K562 (cell line): Measurements from ENCODE around the gene CDIPT. TPM values are rescaled to one million over a fixed set of nuclear protein-coding genes. Genes with fewer than 3 reads are reported as not detected.
A peak's percentile ranks its signal among the peaks of the same experiment; 100 is the strongest.
"Not testable (repeated sequence)": the region's sequence is repeated elsewhere in the genome, so short reads cannot be mapped to it uniquely, and the experiment has no call there.

Source experiments
- ATAC-seq: fragments of 200-7000 bp; cut with Tn5 transposase; 3 replicates; pipeline ENCODE4 v1.9.1; 2020; ENCODE audit warnings: moderate library complexity
- BruUV-seq: library from RNA; stranded (reverse); fragments of 400-500 nt; replicated peaks from 2 replicates; lab custom pipeline; 2021; lab: Mats Ljungman, UMichigan
- CTCF ChIA-PET: fragments of 300-600 bp; formaldehyde crosslinking; extraction: SDS; loops from one replicate; lab custom pipeline; 2021; ENCODE audit warnings: low intra/inter-chr PET ratio; lab: Yijun Ruan, JAX
- POLR2A ChIA-PET: fragments of 300-600, 350-650 bp; sonication (Branson Sonifier 250); formaldehyde crosslinking; extraction: SDS; loops from one replicate; lab custom pipeline; 2021; ENCODE audit warnings: antibody characterized with exemption, inconsistent platforms; lab: Yijun Ruan, JAX
- DNase-seq, 4 experiments: peaks; one replicate each; pipeline versions ENCODE4 v3.0.0 to v3.0.0-alpha.2; 2011 to 2018; ENCODE audit warnings: low spot score in 3 of 4, mixed read lengths in 3 of 4; ENCODE audit errors: extremely low read depth in 1 of 4
- FAIRE-seq: peaks from 2 replicates; lab custom pipeline; 2011; peaks lifted over from hg19 to GRCh38; lab: Jason Lieb, UNC
- H2AFZ ChIP-seq: 2 replicates; pipeline ENCODE4 v1.6.0; 2011; ENCODE audit warnings: low read depth, low read length, control low read depth, inconsistent platforms
- H3K27ac ChIP-seq: fragments of 200-600 bp; 3 replicates; pipeline ENCODE4 v1.8.0; 2011; ENCODE audit warnings: low read depth, mild to moderate bottlenecking, control low read depth, inconsistent platforms, low read length, moderate library complexity, mixed read lengths; ENCODE audit errors: extremely low read depth
- H3K27me3 ChIP-seq, 2 experiments: fragments of 300-600 bp in 1 of 2; 2 replicates in 1 of 2; 3 replicates in 1 of 2; pipeline versions ENCODE4 v1.6.0 to v1.8.0; 2011; ENCODE audit warnings: inconsistent platforms in 2 of 2, low read length in 2 of 2, mild to moderate bottlenecking in 1 of 2, mixed read lengths in 1 of 2, moderate library complexity in 1 of 2; ENCODE audit not compliant: control insufficient read depth in 2 of 2, insufficient read depth in 2 of 2
- H3K36me3 ChIP-seq: fragments of 300-600 bp; 3 replicates; pipeline ENCODE4 v1.8.0; 2011; ENCODE audit warnings: mild to moderate bottlenecking, low read length, inconsistent platforms; ENCODE audit not compliant: control insufficient read depth, insufficient read depth
- H3K4me1 ChIP-seq, 2 experiments: fragments of 200-600 bp in 1 of 2; replicated peaks in 1 of 2; 2 replicates in 1 of 2; 3 replicates in 1 of 2; pipeline versions ENCODE4 v1.5.1 to v1.8.0; 2011; ENCODE audit warnings: inconsistent platforms in 2 of 2, low read length in 2 of 2, mild to moderate bottlenecking in 1 of 2, mixed read lengths in 1 of 2, moderate library complexity in 1 of 2; ENCODE audit not compliant: control insufficient read depth in 2 of 2, insufficient read depth in 2 of 2
- H3K4me2 ChIP-seq: 2 replicates; pipeline ENCODE4 v1.6.1; 2011; ENCODE audit warnings: low read length, control low read depth, inconsistent platforms, mixed read lengths; ENCODE audit not compliant: insufficient read depth
- H3K4me3 ChIP-seq: fragments of 200-600 bp; sonication (generic), shearing (Covaris generic); 2 replicates; pipeline ENCODE4 v1.5.1; 2016; ENCODE audit warnings: control low read depth, inconsistent platforms
- H3K79me2 ChIP-seq: fragments of 200-600 bp; 3 replicates; pipeline ENCODE4 v1.8.0; 2011; ENCODE audit warnings: low read length, inconsistent platforms; ENCODE audit not compliant: control insufficient read depth, insufficient read depth
- H3K9ac ChIP-seq, 2 experiments: 2 replicates each; pipeline versions ENCODE4 v1.6.0 to v1.6.1; 2011; ENCODE audit warnings: low read depth in 2 of 2, low read length in 2 of 2, control low read depth in 1 of 2, inconsistent platforms in 1 of 2, mild to moderate bottlenecking in 1 of 2, mixed read lengths in 1 of 2; ENCODE audit not compliant: insufficient read depth in 1 of 2
- H3K9me1 ChIP-seq: one replicate; pipeline ENCODE4 v1.6.0; 2011; ENCODE audit warnings: inconsistent platforms, mild to moderate bottlenecking, low read length, moderate library complexity; ENCODE audit not compliant: control insufficient read depth, insufficient read depth
- H3K9me3 ChIP-seq: replicated peaks from 2 replicates; pipeline ENCODE4 v1.5.1; 2011; ENCODE audit warnings: low read depth, low read length, inconsistent platforms; ENCODE audit not compliant: control insufficient read depth, insufficient read depth
- H4K20me1 ChIP-seq: replicated peaks from 2 replicates; pipeline ENCODE4 v1.6.1; 2011; ENCODE audit warnings: low read length, inconsistent platforms, mixed read lengths; ENCODE audit not compliant: control insufficient read depth, insufficient read depth
- EZH2 ChIP-seq: IDR thresholded peaks from 2 replicates; pipeline ENCODE4 v1.6.1; 2012; ENCODE audit warnings: low read depth, mild to moderate bottlenecking, inconsistent platforms, low read length, borderline replicate concordance
- ZFP36 ChIP-seq: fragments of 150-350 bp; IDR thresholded peaks from 2 replicates; pipeline ENCODE4 v1.6.1; 2018; ENCODE audit warnings: low read length, low read depth; ENCODE audit not compliant: partially characterized antibody
- WGBS: fragments of 100-300 bp; shearing (Covaris generic); methylation state at CpG from one replicate; pipeline ENCODE4 v1.1.6; 2016; ENCODE audit warnings: low coverage, mixed read lengths; ENCODE audit not compliant: insufficient coverage; ENCODE audit errors: missing lambda C conversion rate; 5-methylcytosine and 5-hydroxymethylcytosine counted together
- in situ Hi-C: fragments of 300-500 bp; cut with MboI; formaldehyde crosslinking; loops from 4 replicates; pipeline ENCODE4 v1.15.0; 2018; ENCODE audit warnings: inconsistent platforms, mixed read lengths
- intact Hi-C: fragments of 100-400 bp; cut with micrococcal nuclease; formaldehyde crosslinking; loops from 2 replicates; pipeline ENCODE4 v1.14.2; 2022
- polyA plus RNA-seq, 8 experiments: library from polyadenylated mRNA; depleted of rRNA in 4 of 8; stranded (reverse) in 5 of 8; unstranded in 3 of 8; fragments of >200 nt; fragmentation: Nextera tagmentation in 2 of 8; fragmentation: Illumina TruSeq in 1 of 8; extraction: Ambion mirVana in 2 of 8; extraction: Trizol in 1 of 8; gene quantifications; 2 replicates each; pipeline versions ENCODE4 v1.2.1 to v1.2.3, GENCODE V29; 2011 to 2014; ENCODE audit warnings: inconsistent platforms in 1 of 8, missing spikeins in 1 of 8
- total RNA-seq, 7 experiments: library from RNA; depleted of rRNA in 6 of 7; stranded (reverse); fragments of >200 nt in 6 of 7; fragmentation: Illumina TruSeq in 2 of 7; extraction: Trizol in 2 of 7; gene quantifications; 2 replicates each; pipeline versions ENCODE4 v1.2.1 to v1.2.3, GENCODE V29; 2011 to 2021; ENCODE audit warnings: low replicate concordance in 1 of 7
- TF ChIP-seq, protein P1 (sequence below), 2 experiments: fragments of 450-650 bp in 1 of 2; sonication (generic) in 1 of 2; formaldehyde crosslinking in 1 of 2; IDR thresholded peaks in 1 of 2; conservative IDR thresholded peaks in 1 of 2; 2 replicates each; pipeline versions ENCODE4 v1.6.1 to v1.8.1; 2016 to 2023; ENCODE audit warnings: mild to moderate bottlenecking in 2 of 2, moderate library complexity in 2 of 2, inconsistent platforms in 1 of 2, missing genetic modification reagents in 1 of 2

The CDIPT gene
- total and polyA plus RNA-seq, 9 of the 15 experiments (the other 6 are each of a cell fraction or from before 2014, with no cell fraction given): 1.3 to 37.0 (median 23.0) TPM

GRCh38 chr16:29871822-29872546, 9.0 kb upstream of the CDIPT start:
- no peak overlapping the region for H3K4me3 ChIP-seq
- no TSS peak for BruUV-seq
- in situ Hi-C loops (no loop called here), intact Hi-C loops (no loop called here)
- TF ChIP-seq ZFP36 (peak; percentile 77), EZH2 (no peak)
- H2AFZ ChIP-seq: no peak overlapping the region
- peak overlapping the region in 1 of 2 experiments; percentile 61; a peak in 2 of 4 replicates for H3K9ac ChIP-seq
- H3K4me2 ChIP-seq: no peak overlapping the region
- H3K36me3 ChIP-seq: no peaks in the 10 kb centered on the region
- POLR2A ChIA-PET: interaction anchor here (0.6 to 2.0 kb wide), 4 partner anchors 9 to 610 kb away, joined by 3 to 6 read pairs (median 4); partner anchors contain the start of gene CDIPT
- no peak for ATAC-seq
- CTCF ChIA-PET: no interaction called here
- no peaks in the 10 kb centered on the region for H3K79me2 ChIP-seq
- no peaks in the 10 kb centered on the region; a peak in 1 of 5 replicates for H3K27me3 ChIP-seq
- H3K9me1 ChIP-seq: no peaks in the 10 kb centered on the region
- peaks cover 8 to 26% of the 10 kb centered on the region in 2 experiments; a peak in 4 of 5 replicates for H3K4me1 ChIP-seq
- no peaks in the 10 kb centered on the region for H4K20me1 ChIP-seq
- FAIRE-seq: no peak
- no peak overlapping the region for H3K27ac ChIP-seq
- H3K9me3 ChIP-seq: no peaks in the 10 kb centered on the region
- DNase-seq: no peak
- 70% methylated on average over 15 of the region's 16 CpGs for WGBS

DNA sequence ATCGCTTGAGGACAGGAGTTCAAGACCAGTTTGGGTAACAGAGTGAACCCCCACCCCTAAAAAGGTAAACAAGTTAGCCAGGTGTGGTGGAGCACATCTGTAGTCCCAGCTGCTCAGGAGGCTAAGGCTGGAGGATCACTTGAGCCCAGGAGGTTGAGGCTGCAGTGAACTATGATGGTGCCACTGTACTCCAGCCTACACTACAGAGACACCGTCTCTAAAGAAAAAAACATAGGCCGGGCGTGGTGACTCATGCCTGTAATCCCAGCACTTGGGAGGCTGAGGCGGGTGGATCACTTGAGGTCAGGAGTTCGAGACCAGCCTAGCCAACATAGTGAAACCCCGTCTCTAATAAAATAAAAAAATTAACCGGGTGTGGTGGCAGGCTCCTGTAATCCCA, 6.0 kb upstream of the CDIPT start:
- ATAC-seq, intact Hi-C loops: not testable (repeated sequence)
- WGBS: 22% methylated on average over 8 of the region's 8 CpGs

More for the DNA sequence above, 6.0 kb upstream of the CDIPT start:
- FAIRE-seq, H3K9me1 ChIP-seq, in situ Hi-C loops, H3K9ac ChIP-seq, H3K4me3 ChIP-seq, H3K9me3 ChIP-seq, H4K20me1 ChIP-seq, H3K4me2 ChIP-seq, H3K79me2 ChIP-seq, H3K27me3 ChIP-seq, H3K27ac ChIP-seq, POLR2A ChIA-PET, CTCF ChIA-PET, DNase-seq, H2AFZ ChIP-seq, H3K36me3 ChIP-seq, BruUV-seq: not testable (repeated sequence)
- TF ChIP-seq, protein P1, sequence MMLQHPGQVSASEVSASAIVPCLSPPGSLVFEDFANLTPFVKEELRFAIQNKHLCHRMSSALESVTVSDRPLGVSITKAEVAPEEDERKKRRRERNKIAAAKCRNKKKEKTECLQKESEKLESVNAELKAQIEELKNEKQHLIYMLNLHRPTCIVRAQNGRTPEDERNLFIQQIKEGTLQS (IDR thresholded peaks at IDR 0.05): peak; percentile 21; the same call in 1 of the 2 replicates
- TF ChIP-seq, protein P1 (CRISPR knock-in tag; conservative IDR thresholded peaks at IDR 0.05): not testable (repeated sequence)
- H3K4me1 ChIP-seq: peaks cover 0 to 18% of the 10 kb centered on the region in 2 experiments; a peak in 3 of 5 replicates
